NCI-H2107 (cell line): Measurements from ENCODE around the gene NAV3.

ENCODE experiments used
- DNase-seq: peaks from one replicate; lab custom pipeline; 2025; lab: John Stamatoyannopoulos, UW

NAV3 gene

GRCh38 chr12:77830583-77831351 lies at the start of gene NAV3:
TSS of gene NAV3 (plus strand) at chr12:77830894. CDS start at chr12:77831462, 568 bp downstream.
- no peak for DNase-seq

GRCh38 chr12:77782034-77782433 lies 48.7 kb upstream of the NAV3 start:
- no peak for DNase-seq

GRCh38 chr12:77782766-77783165 lies 47.9 kb upstream of the NAV3 start:
- no peak for DNase-seq

GRCh38 chr12:77785211-77785610 lies 45.5 kb upstream of the NAV3 start:
- no peak for DNase-seq

GRCh38 chr12:77786675-77787074 lies 44.0 kb upstream of the NAV3 start:
- no peak for DNase-seq

GRCh38 chr12:77788231-77789168 lies 42.2 kb upstream of the NAV3 start:
- DNase-seq: no peak

- DNase-seq: no peak
Measured at GRCh38 chr12:77795699-77796098, 35.0 kb upstream of the NAV3 start.

- DNase-seq: no peak
Measured at GRCh38 chr12:77796775-77797174, 33.9 kb upstream of the NAV3 start.

GRCh38 chr12:77800501-77800900 lies 30.2 kb upstream of the NAV3 start:
- DNase-seq: no peak

- no peak for DNase-seq
Measured at GRCh38 chr12:77808534-77808933, 22.2 kb upstream of the NAV3 start.

GRCh38 chr12:77813558-77813957 lies 17.1 kb upstream of the NAV3 start:
- DNase-seq: no peak

- DNase-seq: peak; percentile 33
Measured at GRCh38 chr12:77814386-77814785, 16.3 kb upstream of the NAV3 start.

GRCh38 chr12:77816196-77816595 lies 14.5 kb upstream of the NAV3 start:
- DNase-seq: no peak

GRCh38 chr12:77817276-77817675 lies 13.4 kb upstream of the NAV3 start:
- DNase-seq: no peak

GRCh38 chr12:77818351-77818750 lies 12.3 kb upstream of the NAV3 start:
- no peak for DNase-seq

GRCh38 chr12:77821699-77822203 lies 8.9 kb upstream of the NAV3 start:
- DNase-seq: no peak

- DNase-seq: no peak
Measured at GRCh38 chr12:77833329-77833728, 2.6 kb downstream of the NAV3 start.

GRCh38 chr12:77834618-77835017 lies 3.9 kb downstream of the NAV3 start:
- DNase-seq: no peak

GRCh38 chr12:77835969-77836368 lies 5.3 kb downstream of the NAV3 start:
- DNase-seq: no peak

- no peak for DNase-seq
Measured at GRCh38 chr12:77837876-77838291, 7.2 kb downstream of the NAV3 start.

- DNase-seq: no peak
Measured at GRCh38 chr12:77841521-77841920, 10.8 kb downstream of the NAV3 start.

GRCh38 chr12:77842430-77842829 lies 11.7 kb downstream of the NAV3 start:
- no peak for DNase-seq

- DNase-seq: no peak
Measured at GRCh38 chr12:77845831-77846230, 15.1 kb downstream of the NAV3 start.
